ENCODE data around the gene USP6NL.

The USP6NL gene

GRCh38 chr10:11443468-11444154 is 167.8 kb downstream of the USP6NL start:
- no peak overlapping the region for H3K4me3 ChIP-seq (ENCODE audit: control insufficient read depth in 1 of 7, extremely low read depth in 1 of 7, insufficient read depth in 4 of 7, low read depth in 2 of 7, low read length in 6 of 7)
- no peaks in the 10 kb centered on the region for H3K36me3 ChIP-seq (ENCODE audit: control insufficient read depth in 4 of 4, insufficient read depth in 4 of 4, low read length in 3 of 4)
- no peak for DNase-seq
- peaks cover 0 to 21% (median 10%) of the 10 kb centered on the region in 4 experiments for H3K4me1 ChIP-seq (ENCODE audit: control extremely low read depth in 1 of 4, control insufficient read depth in 4 of 4, insufficient read depth in 4 of 4, low read length in 3 of 4)
- POLR2A ChIA-PET, result no interaction called here
- no peak overlapping the region for H3K27ac ChIP-seq (ENCODE audit: insufficient read depth in 1 of 2, low read depth in 1 of 2, low read length in 2 of 2, poor library complexity in 1 of 2, severe bottlenecking in 2 of 2)
- CTCF ChIA-PET, result no interaction called here
- 97% methylated on average over 23 of the region's 23 CpGs for WGBS (ENCODE audit: insufficient coverage)
- no peaks in the 10 kb centered on the region for H3K9me3 ChIP-seq (ENCODE audit: control extremely low read depth in 1 of 5, control insufficient read depth in 4 of 5, insufficient read depth in 2 of 5, low read depth in 1 of 5, low read length in 4 of 5)
- H3K27me3 ChIP-seq (replicated peaks in 2 of 5; ENCODE audit: control insufficient read depth in 4 of 5, insufficient read depth in 5 of 5, low read length in 4 of 5), result no peaks in the 10 kb centered on the region

DNA sequence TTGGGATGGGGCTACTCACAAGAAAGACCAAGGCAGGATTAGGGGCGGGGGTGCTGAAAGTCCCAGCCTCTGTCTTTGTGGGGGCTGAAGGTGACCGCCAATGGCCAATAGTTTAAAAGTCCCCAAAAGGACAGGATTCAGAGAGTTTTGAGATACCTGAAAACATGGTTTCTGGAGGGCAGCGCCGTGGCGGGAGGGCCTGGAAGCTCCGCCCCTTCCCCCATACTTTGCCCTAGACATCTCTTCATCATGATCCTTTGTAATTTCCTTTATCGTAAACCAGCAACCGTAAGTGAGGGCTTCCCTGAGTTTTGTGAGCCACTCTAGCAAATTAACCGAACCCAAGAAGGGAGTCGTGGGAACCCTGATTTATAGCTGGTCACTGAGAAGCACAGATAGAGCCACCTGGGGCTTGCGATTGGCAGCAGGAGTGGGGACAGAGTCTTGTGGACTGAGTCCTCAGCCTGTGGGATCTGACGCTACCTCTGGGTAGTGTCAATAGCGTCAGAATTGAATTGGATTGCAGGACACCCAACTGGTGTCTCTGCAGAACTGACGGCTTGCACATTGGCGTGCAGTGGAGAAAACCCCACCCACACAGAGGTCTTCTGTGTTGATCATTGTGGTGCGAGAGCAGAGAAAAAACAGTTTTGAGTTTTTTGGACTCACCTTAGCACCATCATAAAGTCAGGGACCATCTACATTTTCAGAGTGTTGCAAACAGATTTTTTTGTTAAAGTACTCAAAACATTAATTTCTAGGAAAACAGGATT is 169.3 kb downstream of the USP6NL start:
- POLR2A ChIA-PET, result no interaction called here
- no peak overlapping the region for H3K27ac ChIP-seq (ENCODE audit: insufficient read depth in 1 of 2, low read depth in 1 of 2, low read length in 2 of 2, poor library complexity in 1 of 2, severe bottlenecking in 2 of 2)
- H3K27me3 ChIP-seq (replicated peaks in 2 of 5; ENCODE audit: control insufficient read depth in 4 of 5, insufficient read depth in 5 of 5, low read length in 4 of 5), result no peaks in the 10 kb centered on the region
- no peak for DNase-seq
- no peaks in the 10 kb centered on the region for H3K36me3 ChIP-seq (ENCODE audit: control insufficient read depth in 4 of 4, insufficient read depth in 4 of 4, low read length in 3 of 4)
- no peaks in the 10 kb centered on the region for H3K9me3 ChIP-seq (ENCODE audit: control extremely low read depth in 1 of 5, control insufficient read depth in 4 of 5, insufficient read depth in 2 of 5, low read depth in 1 of 5, low read length in 4 of 5)
- peaks cover 0 to 12% (median 5%) of the 10 kb centered on the region in 4 experiments for H3K4me1 ChIP-seq (ENCODE audit: control extremely low read depth in 1 of 4, control insufficient read depth in 4 of 4, insufficient read depth in 4 of 4, low read length in 3 of 4)
- CTCF ChIA-PET, result no interaction called here
- H3K4me3 ChIP-seq (ENCODE audit: control insufficient read depth in 1 of 7, extremely low read depth in 1 of 7, insufficient read depth in 4 of 7, low read depth in 2 of 7, low read length in 6 of 7), result no peak overlapping the region
- WGBS (ENCODE audit: insufficient coverage), result 97% methylated on average over 13 of the region's 16 CpGs

GRCh38 chr10:11441151-11441535 is 170.3 kb downstream of the USP6NL start:
- Histone ChIP-seq H3K9me3 (ENCODE audit: control extremely low read depth in 1 of 5, control insufficient read depth in 4 of 5, insufficient read depth in 2 of 5, low read depth in 1 of 5, low read length in 4 of 5) (no peaks in the 10 kb centered on the region), H3K36me3 (ENCODE audit: control insufficient read depth in 4 of 4, insufficient read depth in 4 of 4, low read length in 3 of 4) (no peaks in the 10 kb centered on the region), H3K27me3 (replicated peaks in 2 of 5; ENCODE audit: control insufficient read depth in 4 of 5, insufficient read depth in 5 of 5, low read length in 4 of 5) (no peaks in the 10 kb centered on the region), H3K4me1 (ENCODE audit: control extremely low read depth in 1 of 4, control insufficient read depth in 4 of 4, insufficient read depth in 4 of 4, low read length in 3 of 4) (peaks cover 0 to 11% (median 4%) of the 10 kb centered on the region in 4 experiments), H3K4me3 (ENCODE audit: control insufficient read depth in 1 of 7, extremely low read depth in 1 of 7, insufficient read depth in 4 of 7, low read depth in 2 of 7, low read length in 6 of 7) (no peak overlapping the region), H3K27ac (ENCODE audit: insufficient read depth in 1 of 2, low read depth in 1 of 2, low read length in 2 of 2, poor library complexity in 1 of 2, severe bottlenecking in 2 of 2) (no peak overlapping the region)
- ChIA-PET POLR2A (no interaction called here), CTCF (interaction anchor here (0.8 kb wide), 1 partner anchor 25 kb away, joined by 3 read pairs; no protein-coding TSS in a partner anchor)
- no peak for DNase-seq
- 97% methylated on average over 13 of the region's 16 CpGs for WGBS (ENCODE audit: insufficient coverage)

DNA sequence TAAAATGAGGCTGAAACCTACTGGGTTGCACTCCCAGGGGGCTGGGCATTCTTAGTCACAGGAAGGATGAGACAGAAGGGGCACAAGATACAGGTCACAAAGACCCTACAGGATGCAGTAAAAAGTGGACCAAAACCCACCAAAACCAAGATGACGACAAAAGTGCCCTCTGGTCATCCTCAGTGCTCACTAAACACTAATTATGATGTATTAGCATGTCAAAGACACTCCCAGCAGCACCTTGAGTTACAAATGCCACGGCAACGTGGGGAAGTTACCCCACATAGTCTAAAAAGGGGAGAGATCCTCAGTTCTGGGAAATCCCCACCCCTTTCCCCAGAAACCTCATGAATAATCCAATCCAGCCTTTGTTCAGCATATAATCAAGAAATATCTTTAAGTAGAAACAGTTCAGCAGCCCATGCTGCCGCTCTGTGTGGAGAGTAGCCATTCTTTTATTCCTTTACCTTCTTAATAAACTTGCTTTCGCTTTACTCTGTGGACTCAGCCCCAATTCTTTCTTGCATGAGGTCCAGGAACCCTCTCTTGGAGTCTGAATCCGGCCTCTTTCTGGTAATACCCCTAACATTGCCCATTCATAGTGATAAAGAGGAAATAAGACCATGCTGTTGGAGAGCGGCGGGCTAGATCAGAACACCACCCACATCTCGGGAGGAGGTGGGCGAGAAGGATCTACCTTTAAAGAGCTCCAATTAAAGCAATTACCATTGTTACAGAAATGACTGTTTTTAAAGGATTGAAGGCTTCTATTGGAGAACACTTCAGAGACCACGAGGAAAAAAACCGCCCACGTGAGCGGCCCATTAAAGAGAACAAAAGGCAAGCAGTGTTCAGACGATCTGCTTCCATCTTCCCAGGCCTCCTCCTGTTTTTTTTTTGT is 170.9 kb downstream of the USP6NL start:
- ChIA-PET POLR2A (no interaction called here), CTCF (interaction anchor here (0.8 kb wide), 1 partner anchor 25 kb away, joined by 3 read pairs; no protein-coding TSS in a partner anchor)
- H3K27ac ChIP-seq (ENCODE audit: insufficient read depth in 1 of 2, low read depth in 1 of 2, low read length in 2 of 2, poor library complexity in 1 of 2, severe bottlenecking in 2 of 2), result no peak overlapping the region
- no peaks in the 10 kb centered on the region for H3K36me3 ChIP-seq (ENCODE audit: control insufficient read depth in 4 of 4, insufficient read depth in 4 of 4, low read length in 3 of 4)
- no peaks in the 10 kb centered on the region for H3K9me3 ChIP-seq (ENCODE audit: control extremely low read depth in 1 of 5, control insufficient read depth in 4 of 5, insufficient read depth in 2 of 5, low read depth in 1 of 5, low read length in 4 of 5)
- peaks cover 0 to 13% (median 4%) of the 10 kb centered on the region in 4 experiments for H3K4me1 ChIP-seq (ENCODE audit: control extremely low read depth in 1 of 4, control insufficient read depth in 4 of 4, insufficient read depth in 4 of 4, low read length in 3 of 4)
- H3K4me3 ChIP-seq (ENCODE audit: control insufficient read depth in 1 of 7, extremely low read depth in 1 of 7, insufficient read depth in 4 of 7, low read depth in 2 of 7, low read length in 6 of 7), result no peak overlapping the region
- no peaks in the 10 kb centered on the region for H3K27me3 ChIP-seq (replicated peaks in 2 of 5; ENCODE audit: control insufficient read depth in 4 of 5, insufficient read depth in 5 of 5, low read length in 4 of 5)
- peak; percentile 34 to 87 (median 87) for DNase-seq
- WGBS (ENCODE audit: insufficient coverage), result 77% methylated on average over 8 of the region's 15 CpGs

DNA sequence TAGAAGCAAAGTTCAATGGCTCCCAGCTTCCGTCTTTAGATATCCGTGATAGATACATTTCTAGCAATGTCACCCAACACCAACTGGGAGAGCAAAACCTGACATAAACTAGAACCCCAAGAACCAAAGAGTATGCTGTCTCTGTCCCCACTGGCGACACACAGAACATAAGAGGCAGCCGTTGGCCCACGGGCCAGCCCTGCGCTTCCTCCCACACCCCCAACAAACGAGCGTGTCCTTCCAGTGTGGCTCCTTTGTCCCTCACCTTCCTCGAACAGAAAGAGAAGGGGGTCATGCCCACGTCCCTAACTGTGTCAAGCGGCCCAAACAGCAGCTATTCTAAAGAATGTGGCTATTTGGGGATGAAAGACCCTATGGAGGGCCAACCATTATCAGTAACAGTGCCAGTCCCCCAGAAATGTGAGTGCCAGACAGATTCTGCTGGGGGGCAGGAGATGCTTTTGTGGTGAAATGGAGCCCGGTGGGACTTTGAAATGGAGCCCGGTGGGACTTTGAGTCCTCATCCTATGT is 171.9 kb downstream of the USP6NL start:
- ChIA-PET POLR2A (no interaction called here), CTCF (no interaction called here)
- 100% methylated on average over 7 of the region's 13 CpGs for WGBS (ENCODE audit: insufficient coverage)
- H3K4me1 ChIP-seq (ENCODE audit: control extremely low read depth in 1 of 4, control insufficient read depth in 4 of 4, insufficient read depth in 4 of 4, low read length in 3 of 4), result peaks cover 0 to 14% (median 4%) of the 10 kb centered on the region in 4 experiments
- no peaks in the 10 kb centered on the region for H3K27me3 ChIP-seq (replicated peaks in 2 of 5; ENCODE audit: control insufficient read depth in 4 of 5, insufficient read depth in 5 of 5, low read length in 4 of 5)
- no peaks in the 10 kb centered on the region for H3K9me3 ChIP-seq (ENCODE audit: control extremely low read depth in 1 of 5, control insufficient read depth in 4 of 5, insufficient read depth in 2 of 5, low read depth in 1 of 5, low read length in 4 of 5)
- DNase-seq, result no peak
- no peak overlapping the region for H3K4me3 ChIP-seq (ENCODE audit: control insufficient read depth in 1 of 7, extremely low read depth in 1 of 7, insufficient read depth in 4 of 7, low read depth in 2 of 7, low read length in 6 of 7)
- H3K27ac ChIP-seq (ENCODE audit: insufficient read depth in 1 of 2, low read depth in 1 of 2, low read length in 2 of 2, poor library complexity in 1 of 2, severe bottlenecking in 2 of 2), result no peak overlapping the region
- H3K36me3 ChIP-seq (ENCODE audit: control insufficient read depth in 4 of 4, insufficient read depth in 4 of 4, low read length in 3 of 4), result no peaks in the 10 kb centered on the region

- no peak for DNase-seq
- Histone ChIP-seq H3K27ac (ENCODE audit: insufficient read depth in 1 of 2, low read depth in 1 of 2, low read length in 2 of 2, poor library complexity in 1 of 2, severe bottlenecking in 2 of 2) (no peak overlapping the region), H3K27me3 (replicated peaks in 2 of 5; ENCODE audit: control insufficient read depth in 4 of 5, insufficient read depth in 5 of 5, low read length in 4 of 5) (no peaks in the 10 kb centered on the region), H3K4me3 (ENCODE audit: control insufficient read depth in 1 of 7, extremely low read depth in 1 of 7, insufficient read depth in 4 of 7, low read depth in 2 of 7, low read length in 6 of 7) (no peak overlapping the region), H3K36me3 (ENCODE audit: control insufficient read depth in 4 of 4, insufficient read depth in 4 of 4, low read length in 3 of 4) (no peaks in the 10 kb centered on the region), H3K9me3 (ENCODE audit: control extremely low read depth in 1 of 5, control insufficient read depth in 4 of 5, insufficient read depth in 2 of 5, low read depth in 1 of 5, low read length in 4 of 5) (no peaks in the 10 kb centered on the region), H3K4me1 (ENCODE audit: control extremely low read depth in 1 of 4, control insufficient read depth in 4 of 4, insufficient read depth in 4 of 4, low read length in 3 of 4) (peaks cover 0 to 17% (median 4%) of the 10 kb centered on the region in 4 experiments)
- ChIA-PET POLR2A (no interaction called here), CTCF (interaction anchor here (1.5 kb wide), 1 partner anchor 15 kb away, joined by 3 read pairs; no protein-coding TSS in a partner anchor)
- WGBS (ENCODE audit: insufficient coverage), result 93% methylated on average over 25 of the region's 26 CpGs
Measured at GRCh38 chr10:11437391-11438142, 173.9 kb downstream of the USP6NL start.
